ENCODE measurements around the gene UBE2E2. TPM values are rescaled to one million over a fixed set of nuclear protein-coding genes. Genes with fewer than 3 reads are reported as not detected.

Gene UBE2E2
- total RNA-seq, 3 donors from 2014 or later, result 4.8 to 24.4 (median 8.9) TPM

DNA sequence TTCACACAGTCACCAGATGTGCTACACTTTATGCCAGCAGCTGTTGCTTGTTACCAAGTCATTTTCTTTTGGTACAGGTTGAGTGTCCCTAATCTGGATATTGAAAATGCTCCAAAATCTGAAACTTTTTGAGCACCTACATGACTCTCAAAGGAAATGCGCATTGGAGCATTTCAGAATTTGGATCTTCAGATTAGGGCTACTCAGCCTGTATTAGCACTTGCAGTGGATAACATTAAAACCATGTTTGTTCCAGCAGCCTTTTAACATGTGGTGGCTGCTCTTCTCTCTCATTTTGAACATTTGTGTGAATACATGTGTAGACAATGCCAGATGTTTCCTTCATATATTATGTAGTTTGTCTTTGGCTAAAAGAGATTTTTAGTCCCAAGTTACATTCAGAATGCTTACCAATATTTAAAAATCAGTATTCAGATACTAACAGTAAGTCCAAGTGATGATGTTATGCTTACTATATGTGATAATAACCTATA is 371.7 kb downstream of the UBE2E2 start:
- TF ChIP-seq, protein P1, sequence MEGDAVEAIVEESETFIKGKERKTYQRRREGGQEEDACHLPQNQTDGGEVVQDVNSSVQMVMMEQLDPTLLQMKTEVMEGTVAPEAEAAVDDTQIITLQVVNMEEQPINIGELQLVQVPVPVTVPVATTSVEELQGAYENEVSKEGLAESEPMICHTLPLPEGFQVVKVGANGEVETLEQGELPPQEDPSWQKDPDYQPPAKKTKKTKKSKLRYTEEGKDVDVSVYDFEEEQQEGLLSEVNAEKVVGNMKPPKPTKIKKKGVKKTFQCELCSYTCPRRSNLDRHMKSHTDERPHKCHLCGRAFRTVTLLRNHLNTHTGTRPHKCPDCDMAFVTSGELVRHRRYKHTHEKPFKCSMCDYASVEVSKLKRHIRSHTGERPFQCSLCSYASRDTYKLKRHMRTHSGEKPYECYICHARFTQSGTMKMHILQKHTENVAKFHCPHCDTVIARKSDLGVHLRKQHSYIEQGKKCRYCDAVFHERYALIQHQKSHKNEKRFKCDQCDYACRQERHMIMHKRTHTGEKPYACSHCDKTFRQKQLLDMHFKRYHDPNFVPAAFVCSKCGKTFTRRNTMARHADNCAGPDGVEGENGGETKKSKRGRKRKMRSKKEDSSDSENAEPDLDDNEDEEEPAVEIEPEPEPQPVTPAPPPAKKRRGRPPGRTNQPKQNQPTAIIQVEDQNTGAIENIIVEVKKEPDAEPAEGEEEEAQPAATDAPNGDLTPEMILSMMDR (IDR thresholded peaks at IDR 0.05), result no peak
- H3K36me3 ChIP-seq (ENCODE audit: low read depth), result no peaks in the 10 kb centered on the region
- H3K9me3 ChIP-seq, result no peaks in the 10 kb centered on the region
- H3K4me3 ChIP-seq, result no peak overlapping the region
- DNase-seq, result no peak
- no peaks in the 10 kb centered on the region for H3K4me1 ChIP-seq (ENCODE audit: low read depth)
- intact Hi-C loops (cut with DNase I, micrococcal nuclease), result no loop called here
- no peak for ATAC-seq

GRCh38 chr3:23575697-23576096 is 372.6 kb downstream of the UBE2E2 start:
- Histone ChIP-seq H3K4me1 (ENCODE audit: low read depth) (no peaks in the 10 kb centered on the region), H3K9me3 (no peaks in the 10 kb centered on the region), H3K4me3 (no peak overlapping the region), H3K36me3 (ENCODE audit: low read depth) (no peaks in the 10 kb centered on the region)
- DNase-seq (no peak), ATAC-seq (no peak)
- TF ChIP-seq, protein P1 (IDR thresholded peaks at IDR 0.05), result no peak
- intact Hi-C loops (cut with DNase I, micrococcal nuclease), result no loop called here

DNA sequence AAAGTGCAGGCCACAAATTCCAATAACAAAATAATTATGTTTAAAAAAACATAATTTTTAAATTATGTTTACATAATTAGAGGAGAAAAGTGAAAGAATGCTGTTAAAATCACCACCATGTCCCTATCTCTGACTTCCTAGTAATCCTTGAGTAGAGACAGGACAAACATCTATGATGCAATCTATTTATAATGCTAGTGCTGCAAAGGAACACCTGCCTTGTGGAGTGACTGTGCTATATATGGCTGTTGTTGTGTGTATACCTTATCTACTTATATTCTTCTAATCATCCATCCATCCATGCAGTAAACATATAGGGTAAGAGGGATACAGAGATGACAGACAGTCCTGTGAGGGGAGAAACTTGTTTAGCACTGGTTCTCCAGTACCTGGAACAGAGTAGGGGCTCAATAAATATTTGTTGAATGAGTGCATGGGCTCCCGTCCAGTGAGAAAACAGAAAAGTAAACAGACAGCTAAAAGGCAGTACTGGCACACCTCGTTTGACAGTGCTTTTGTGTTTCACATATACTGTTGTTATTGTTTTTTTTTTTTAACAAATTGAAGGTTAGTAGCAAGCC is 373.3 kb downstream of the UBE2E2 start:
- H3K9me3 ChIP-seq, result no peaks in the 10 kb centered on the region
- no peaks in the 10 kb centered on the region for H3K4me1 ChIP-seq (ENCODE audit: low read depth)
- TF ChIP-seq, protein P1 (IDR thresholded peaks at IDR 0.05), result no peak
- H3K4me3 ChIP-seq, result no peak overlapping the region
- H3K36me3 ChIP-seq (ENCODE audit: low read depth), result no peaks in the 10 kb centered on the region
- ATAC-seq, result peak; percentile 76
- DNase-seq, result no peak
- intact Hi-C loops (cut with DNase I, micrococcal nuclease), result no loop called here

GRCh38 chr3:23580096-23580713 is 377.1 kb downstream of the UBE2E2 start:
- intact Hi-C loops (cut with DNase I, micrococcal nuclease), result no loop called here
- DNase-seq (no peak), ATAC-seq (peak; percentile 87)
- Histone ChIP-seq H3K9me3 (no peaks in the 10 kb centered on the region), H3K4me3 (no peak overlapping the region), H3K36me3 (ENCODE audit: low read depth) (no peaks in the 10 kb centered on the region), H3K4me1 (ENCODE audit: low read depth) (no peaks in the 10 kb centered on the region)
- TF ChIP-seq, protein P1 (IDR thresholded peaks at IDR 0.05), result no peak

GRCh38 chr3:23583980-23584740 is 381.0 kb downstream of the UBE2E2 start:
- ATAC-seq (no peak), DNase-seq (no peak)
- H3K4me1 ChIP-seq (ENCODE audit: low read depth), result no peaks in the 10 kb centered on the region
- no peaks in the 10 kb centered on the region for H3K36me3 ChIP-seq (ENCODE audit: low read depth)
- no peak overlapping the region for H3K4me3 ChIP-seq
- no peaks in the 10 kb centered on the region for H3K9me3 ChIP-seq
- intact Hi-C loops (cut with DNase I, micrococcal nuclease), result no loop called here
- TF ChIP-seq, protein P1 (IDR thresholded peaks at IDR 0.05), result no peak
